K562 (cell line): ENCODE measurements around the gene ABHD8. TPM values are rescaled to one million over a fixed set of nuclear protein-coding genes. Genes with fewer than 3 reads are reported as not detected.

Source experiments
- ATAC-seq: fragments of 200-7000 bp; cut with Tn5 transposase; 3 replicates; pipeline ENCODE4 v1.9.1; 2020; ENCODE audit warnings: moderate library complexity
- BruUV-seq: library from RNA; stranded (reverse); fragments of 400-500 nt; replicated peaks from 2 replicates; lab custom pipeline; 2021; lab: Mats Ljungman, UMichigan
- CTCF ChIA-PET: fragments of 300-600 bp; formaldehyde crosslinking; extraction: SDS; loops from one replicate; lab custom pipeline; 2021; ENCODE audit warnings: low intra/inter-chr PET ratio; lab: Yijun Ruan, JAX
- POLR2A ChIA-PET: fragments of 300-600, 350-650 bp; sonication (Branson Sonifier 250); formaldehyde crosslinking; extraction: SDS; loops from one replicate; lab custom pipeline; 2021; ENCODE audit warnings: antibody characterized with exemption, inconsistent platforms; lab: Yijun Ruan, JAX
- DNase-seq, 4 experiments: peaks; one replicate each; pipeline versions ENCODE4 v3.0.0 to v3.0.0-alpha.2; 2011 to 2018; ENCODE audit warnings: low spot score in 3 of 4, mixed read lengths in 3 of 4; ENCODE audit errors: extremely low read depth in 1 of 4
- FAIRE-seq: peaks from 2 replicates; lab custom pipeline; 2011; peaks lifted over from hg19 to GRCh38; lab: Jason Lieb, UNC
- H2AFZ ChIP-seq: 2 replicates; pipeline ENCODE4 v1.6.0; 2011; ENCODE audit warnings: low read depth, low read length, control low read depth, inconsistent platforms
- H3K27ac ChIP-seq: fragments of 200-600 bp; 3 replicates; pipeline ENCODE4 v1.8.0; 2011; ENCODE audit warnings: low read depth, mild to moderate bottlenecking, control low read depth, inconsistent platforms, low read length, moderate library complexity, mixed read lengths; ENCODE audit errors: extremely low read depth
- H3K27me3 ChIP-seq, 2 experiments: fragments of 300-600 bp in 1 of 2; 2 replicates in 1 of 2; 3 replicates in 1 of 2; pipeline versions ENCODE4 v1.6.0 to v1.8.0; 2011; ENCODE audit warnings: inconsistent platforms in 2 of 2, low read length in 2 of 2, mild to moderate bottlenecking in 1 of 2, mixed read lengths in 1 of 2, moderate library complexity in 1 of 2; ENCODE audit not compliant: control insufficient read depth in 2 of 2, insufficient read depth in 2 of 2
- H3K36me3 ChIP-seq: fragments of 300-600 bp; 3 replicates; pipeline ENCODE4 v1.8.0; 2011; ENCODE audit warnings: mild to moderate bottlenecking, low read length, inconsistent platforms; ENCODE audit not compliant: control insufficient read depth, insufficient read depth
- H3K4me1 ChIP-seq, 2 experiments: fragments of 200-600 bp in 1 of 2; replicated peaks in 1 of 2; 2 replicates in 1 of 2; 3 replicates in 1 of 2; pipeline versions ENCODE4 v1.5.1 to v1.8.0; 2011; ENCODE audit warnings: inconsistent platforms in 2 of 2, low read length in 2 of 2, mild to moderate bottlenecking in 1 of 2, mixed read lengths in 1 of 2, moderate library complexity in 1 of 2; ENCODE audit not compliant: control insufficient read depth in 2 of 2, insufficient read depth in 2 of 2
- H3K4me2 ChIP-seq: 2 replicates; pipeline ENCODE4 v1.6.1; 2011; ENCODE audit warnings: low read length, control low read depth, inconsistent platforms, mixed read lengths; ENCODE audit not compliant: insufficient read depth
- H3K4me3 ChIP-seq: fragments of 200-600 bp; sonication (generic), shearing (Covaris generic); 2 replicates; pipeline ENCODE4 v1.5.1; 2016; ENCODE audit warnings: control low read depth, inconsistent platforms
- H3K79me2 ChIP-seq: fragments of 200-600 bp; 3 replicates; pipeline ENCODE4 v1.8.0; 2011; ENCODE audit warnings: low read length, inconsistent platforms; ENCODE audit not compliant: control insufficient read depth, insufficient read depth
- H3K9ac ChIP-seq, 2 experiments: 2 replicates each; pipeline versions ENCODE4 v1.6.0 to v1.6.1; 2011; ENCODE audit warnings: low read depth in 2 of 2, low read length in 2 of 2, control low read depth in 1 of 2, inconsistent platforms in 1 of 2, mild to moderate bottlenecking in 1 of 2, mixed read lengths in 1 of 2; ENCODE audit not compliant: insufficient read depth in 1 of 2
- H3K9me1 ChIP-seq: one replicate; pipeline ENCODE4 v1.6.0; 2011; ENCODE audit warnings: inconsistent platforms, mild to moderate bottlenecking, low read length, moderate library complexity; ENCODE audit not compliant: control insufficient read depth, insufficient read depth
- H3K9me3 ChIP-seq: replicated peaks from 2 replicates; pipeline ENCODE4 v1.5.1; 2011; ENCODE audit warnings: low read depth, low read length, inconsistent platforms; ENCODE audit not compliant: control insufficient read depth, insufficient read depth
- H4K20me1 ChIP-seq: replicated peaks from 2 replicates; pipeline ENCODE4 v1.6.1; 2011; ENCODE audit warnings: low read length, inconsistent platforms, mixed read lengths; ENCODE audit not compliant: control insufficient read depth, insufficient read depth
- CREBBP ChIP-seq: IDR thresholded peaks from one replicate; pipeline ENCODE4 v1.6.1; 2012; ENCODE audit warnings: low read depth, mild to moderate bottlenecking, control low read depth, inconsistent platforms, low read length
- ETS2 ChIP-seq: IDR thresholded peaks from 2 replicates; pipeline ENCODE4 v1.6.1; 2016; ENCODE audit warnings: borderline replicate concordance, missing genetic modification characterization, mild to moderate bottlenecking, moderate library complexity, missing compliant biosample characterization; ENCODE audit not compliant: poor library complexity, severe bottlenecking
- ETV1 ChIP-seq: fragments of 450-650 bp; conservative IDR thresholded peaks from 2 replicates; pipeline ENCODE4 v1.6.1; 2016; ENCODE audit warnings: missing genetic modification characterization, control low read depth, low read depth, missing compliant biosample characterization
- FIP1L1 ChIP-seq: fragments of 200-400 bp; formaldehyde crosslinking; IDR thresholded peaks from 2 replicates; pipeline ENCODE4 v1.6.1; 2018; ENCODE audit warnings: mild to moderate bottlenecking, low read depth, low read length; ENCODE audit not compliant: poor library complexity, severe bottlenecking
- GTF2F1 ChIP-seq: IDR thresholded peaks from 2 replicates; pipeline ENCODE4 v1.6.1; 2011; ENCODE audit warnings: low read depth, low read length, improper control_type of control experiment
- KLF16 ChIP-seq: IDR thresholded peaks from 2 replicates; pipeline ENCODE4 v1.6.1; 2016; ENCODE audit warnings: antibody characterized with exemption
- MAFG ChIP-seq: fragments of 450-650 bp; conservative IDR thresholded peaks from 2 replicates; pipeline ENCODE4 v1.6.1; 2016; ENCODE audit warnings: missing genetic modification characterization, missing compliant biosample characterization
- NFATC3 ChIP-seq: fragments of 450-650 bp; IDR thresholded peaks from 2 replicates; pipeline ENCODE4 v1.6.1; 2017; ENCODE audit warnings: mild to moderate bottlenecking
- PHB2 ChIP-seq: fragments of 450-650 bp; IDR thresholded peaks from 2 replicates; pipeline ENCODE4 v1.6.1; 2017; ENCODE audit warnings: low read depth
- TAF15 ChIP-seq: fragments of 200-400 bp; formaldehyde crosslinking; IDR thresholded peaks from 2 replicates; pipeline ENCODE4 v1.6.1; 2017; ENCODE audit warnings: mild to moderate bottlenecking, low read depth, low read length, moderate library complexity
- TCF7L2 ChIP-seq: fragments of 150-350 bp; IDR thresholded peaks from 2 replicates; pipeline ENCODE4 v1.6.1; 2016; ENCODE audit warnings: low read depth, mild to moderate bottlenecking, low read length, moderate library complexity
- ZNF217 ChIP-seq: sonication (generic); formaldehyde crosslinking; IDR thresholded peaks from 2 replicates; pipeline ENCODE4 v1.8.0; 2022; ENCODE audit warnings: mild to moderate bottlenecking, missing genetic modification reagents
- WGBS: fragments of 100-300 bp; shearing (Covaris generic); methylation state at CpG from one replicate; pipeline ENCODE4 v1.1.6; 2016; ENCODE audit warnings: low coverage, mixed read lengths; ENCODE audit not compliant: insufficient coverage; ENCODE audit errors: missing lambda C conversion rate; 5-methylcytosine and 5-hydroxymethylcytosine counted together
- in situ Hi-C: fragments of 300-500 bp; cut with MboI; formaldehyde crosslinking; loops from 4 replicates; pipeline ENCODE4 v1.15.0; 2018; ENCODE audit warnings: inconsistent platforms, mixed read lengths
- intact Hi-C: fragments of 100-400 bp; cut with micrococcal nuclease; formaldehyde crosslinking; loops from 2 replicates; pipeline ENCODE4 v1.14.2; 2022
- polyA plus RNA-seq, 8 experiments: library from polyadenylated mRNA; depleted of rRNA in 4 of 8; stranded (reverse) in 5 of 8; unstranded in 3 of 8; fragments of >200 nt; fragmentation: Nextera tagmentation in 2 of 8; fragmentation: Illumina TruSeq in 1 of 8; extraction: Ambion mirVana in 2 of 8; extraction: Trizol in 1 of 8; gene quantifications; 2 replicates each; pipeline versions ENCODE4 v1.2.1 to v1.2.3, GENCODE V29; 2011 to 2014; ENCODE audit warnings: inconsistent platforms in 1 of 8, missing spikeins in 1 of 8
- total RNA-seq, 7 experiments: library from RNA; depleted of rRNA in 6 of 7; stranded (reverse); fragments of >200 nt in 6 of 7; fragmentation: Illumina TruSeq in 2 of 7; extraction: Trizol in 2 of 7; gene quantifications; 2 replicates each; pipeline versions ENCODE4 v1.2.1 to v1.2.3, GENCODE V29; 2011 to 2021; ENCODE audit warnings: low replicate concordance in 1 of 7
- TF ChIP-seq, protein P1 (sequence below): fragments of 450-650 bp; IDR thresholded peaks from 2 replicates; pipeline ENCODE4 v1.6.1; 2016; ENCODE audit warnings: antibody characterized with exemption
- TF ChIP-seq, protein P2 (sequence below): fragments of 250-450 bp; sonication (Bioruptor Pico); IDR thresholded peaks from 2 replicates; pipeline ENCODE4 v1.5.0; 2020; ENCODE audit warnings: mild to moderate bottlenecking, borderline replicate concordance
- TF ChIP-seq, protein P3 (sequence below): fragments of 250-450 bp; sonication (Bioruptor Pico); IDR thresholded peaks from 2 replicates; pipeline ENCODE4 v1.5.0; 2021

Gene ABHD8
- total and polyA plus RNA-seq, 9 of the 15 experiments (the other 6 are each of a cell fraction or from before 2014, with no cell fraction given) = 0.04 to 6.6 (median 2.0) TPM; not detected in 1

DNA sequence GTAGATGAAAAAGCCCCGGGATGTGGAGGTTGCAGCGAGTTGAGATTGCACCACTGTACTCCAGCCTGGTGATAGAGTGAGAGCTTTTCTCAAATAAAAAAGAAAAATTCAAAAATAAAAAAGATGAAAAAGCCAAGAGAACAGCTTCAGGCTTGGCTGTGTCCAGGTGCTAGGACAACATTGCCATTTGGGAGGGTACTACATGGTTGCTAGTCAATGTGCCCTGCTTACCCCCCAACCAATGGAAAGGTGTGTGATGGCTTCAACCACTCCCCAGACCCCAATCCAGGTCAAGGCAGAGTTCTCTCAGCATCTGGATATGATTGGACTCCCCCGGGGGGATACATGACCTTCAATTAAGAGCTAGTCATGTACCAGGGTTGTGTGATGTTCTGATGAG is 23.8 kb downstream of the ABHD8 start:
- CTCF ChIA-PET = no interaction called here
- DNase-seq = no peak
- TF ChIP-seq, protein P1, sequence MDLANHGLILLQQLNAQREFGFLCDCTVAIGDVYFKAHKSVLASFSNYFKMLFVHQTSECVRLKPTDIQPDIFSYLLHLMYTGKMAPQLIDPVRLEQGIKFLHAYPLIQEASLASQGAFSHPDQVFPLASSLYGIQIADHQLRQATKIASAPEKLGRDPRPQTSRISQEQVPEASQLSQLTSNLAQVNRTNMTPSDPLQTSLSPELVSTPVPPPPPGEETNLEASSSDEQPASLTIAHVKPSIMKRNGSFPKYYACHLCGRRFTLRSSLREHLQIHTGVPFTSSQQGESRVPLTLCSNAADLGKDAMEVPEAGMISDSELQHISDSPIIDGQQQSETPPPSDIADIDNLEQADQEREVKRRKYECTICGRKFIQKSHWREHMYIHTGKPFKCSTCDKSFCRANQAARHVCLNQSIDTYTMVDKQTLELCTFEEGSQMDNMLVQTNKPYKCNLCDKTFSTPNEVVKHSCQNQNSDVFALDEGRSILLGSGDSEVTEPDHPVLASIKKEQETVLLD = no peak
- TF ChIP-seq TCF7L2 (no peak), FIP1L1 (no peak), PHB2 (no peak), NFATC3 (no peak), ZNF217 (CRISPR knock-in tag) (no peak), ETV1 (tag) (no peak), CREBBP (no peak), TAF15 (no peak), ETS2 (tag) (no peak), MAFG (tag) (no peak), KLF16 (no peak), GTF2F1 (no peak)
- TF ChIP-seq, protein P2, sequence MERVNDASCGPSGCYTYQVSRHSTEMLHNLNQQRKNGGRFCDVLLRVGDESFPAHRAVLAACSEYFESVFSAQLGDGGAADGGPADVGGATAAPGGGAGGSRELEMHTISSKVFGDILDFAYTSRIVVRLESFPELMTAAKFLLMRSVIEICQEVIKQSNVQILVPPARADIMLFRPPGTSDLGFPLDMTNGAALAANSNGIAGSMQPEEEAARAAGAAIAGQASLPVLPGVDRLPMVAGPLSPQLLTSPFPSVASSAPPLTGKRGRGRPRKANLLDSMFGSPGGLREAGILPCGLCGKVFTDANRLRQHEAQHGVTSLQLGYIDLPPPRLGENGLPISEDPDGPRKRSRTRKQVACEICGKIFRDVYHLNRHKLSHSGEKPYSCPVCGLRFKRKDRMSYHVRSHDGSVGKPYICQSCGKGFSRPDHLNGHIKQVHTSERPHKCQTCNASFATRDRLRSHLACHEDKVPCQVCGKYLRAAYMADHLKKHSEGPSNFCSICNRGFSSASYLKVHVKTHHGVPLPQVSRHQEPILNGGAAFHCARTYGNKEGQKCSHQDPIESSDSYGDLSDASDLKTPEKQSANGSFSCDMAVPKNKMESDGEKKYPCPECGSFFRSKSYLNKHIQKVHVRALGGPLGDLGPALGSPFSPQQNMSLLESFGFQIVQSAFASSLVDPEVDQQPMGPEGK (CRISPR knock-in tag) = no peak
- TF ChIP-seq, protein P3, sequence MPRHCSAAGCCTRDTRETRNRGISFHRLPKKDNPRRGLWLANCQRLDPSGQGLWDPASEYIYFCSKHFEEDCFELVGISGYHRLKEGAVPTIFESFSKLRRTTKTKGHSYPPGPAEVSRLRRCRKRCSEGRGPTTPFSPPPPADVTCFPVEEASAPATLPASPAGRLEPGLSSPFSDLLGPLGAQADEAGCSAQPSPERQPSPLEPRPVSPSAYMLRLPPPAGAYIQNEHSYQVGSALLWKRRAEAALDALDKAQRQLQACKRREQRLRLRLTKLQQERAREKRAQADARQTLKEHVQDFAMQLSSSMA (CRISPR knock-in tag) = no peak
- TF ChIP-seq, all 486 proteins: peak for 0
- no peak overlapping the region for H2AFZ ChIP-seq
- FAIRE-seq (no peak), ATAC-seq (no peak)
- H3K36me3 ChIP-seq = peaks cover 47% of the 10 kb centered on the region; the same call in 2 of the 3 replicates
- H3K4me1 ChIP-seq = peaks cover 0 to 24% of the 10 kb centered on the region in 2 experiments; a peak in 4 of 5 replicates
- no peaks in the 10 kb centered on the region for H3K27me3 ChIP-seq
- in situ Hi-C loops = loop anchor here (5.0 kb wide), 1 partner anchor 77 kb away; no protein-coding TSS in a partner anchor
- H3K9ac ChIP-seq = no peak overlapping the region
- H3K27ac ChIP-seq = no peak overlapping the region
- POLR2A ChIA-PET = interaction anchor here (0.6 to 0.9 kb wide), 6 partner anchors 11 to 652 kb away, joined by 3 to 5 read pairs (median 4); partner anchors contain the start of genes BABAM1 and MED26
- intact Hi-C loops = no loop called here
- no peak overlapping the region for H3K4me2 ChIP-seq
- no peaks in the 10 kb centered on the region for H3K9me3 ChIP-seq
- H3K79me2 ChIP-seq = peaks cover 5% of the 10 kb centered on the region; the same call in 2 of the 3 replicates
- BruUV-seq = no TSS peak
- H3K4me3 ChIP-seq = no peak overlapping the region
- H3K9me1 ChIP-seq = peaks cover 3% of the 10 kb centered on the region
- peaks cover 6% of the 10 kb centered on the region; the same call in 1 of the 2 replicates for H4K20me1 ChIP-seq
- WGBS = 87% methylated on average over 3 of the region's 3 CpGs
